Measurements from ENCODE around the gene LCN15. TPM values are rescaled to one million over a fixed set of nuclear protein-coding genes. Genes with fewer than 3 reads are reported as not detected.

The LCN15 gene
- total RNA-seq, 1 experiment from 2014 or later: not detected

GRCh38 chr9:136796238-136796774 lies 32.0 kb upstream of the LCN15 start, which contains the start of gene CCDC183:
CCDC183 (plus strand) TSS chr9:136796338; CDS start chr9:136796398, 60 bp downstream.
- Histone ChIP-seq H3K56ac (ENCODE audit: insufficient read length, low read depth, low read length) (no peak within 1 kb of the TSS), H2BK15ac (ENCODE audit: low read depth, low read length) (no peak within 1 kb of the TSS), H2BK12ac (ENCODE audit: insufficient read length, low read depth, low read length) (no peak within 1 kb of the TSS), H2BK20ac (ENCODE audit: low read depth, low read length, poor library complexity, severe bottlenecking) (no peak within 1 kb of the TSS), H3K23ac (ENCODE audit: insufficient read length, low read depth, low read length) (no peak within 1 kb of the TSS), H3K27me3 (ENCODE audit: insufficient read depth, low read length) (no peaks in the 10 kb centered on the region; the same call in 1 of the 2 replicates), H3K9me3 (ENCODE audit: control insufficient read depth, low read depth, low read length) (no peaks in the 10 kb centered on the region), H2AFZ (ENCODE audit: low read length) (no peak within 1 kb of the TSS), H3K4ac (ENCODE audit: low read depth, low read length) (no peak within 1 kb of the TSS), H3K27ac (ENCODE audit: insufficient read length, low read depth, low read length) (no peak within 1 kb of the TSS), H3K79me1 (ENCODE audit: insufficient read depth, low read depth, low read length, poor library complexity, severe bottlenecking) (no peaks in the 10 kb centered on the region), H3K23me2 (ENCODE audit: insufficient read length, low read depth, low read length, poor library complexity, severe bottlenecking) (peaks cover 15% of the 10 kb centered on the region), H3T11ph (ENCODE audit: low read length) (no peak within 1 kb of the TSS), H4K20me1 (ENCODE audit: control insufficient read depth, insufficient read depth, insufficient read length) (no peaks in the 10 kb centered on the region), H4K5ac (ENCODE audit: insufficient read length, low read depth, low read length) (no peak within 1 kb of the TSS), H3K18ac (ENCODE audit: insufficient read length, low read depth, low read length) (no peak within 1 kb of the TSS), H3K79me2 (ENCODE audit: insufficient read depth, low read length) (no peaks in the 10 kb centered on the region), H2AK5ac (ENCODE audit: insufficient read length, low read length) (no peak within 1 kb of the TSS), H4K91ac (ENCODE audit: insufficient read length, low read depth, low read length) (no peak within 1 kb of the TSS), H2BK120ac (ENCODE audit: low read depth, low read length, poor library complexity, severe bottlenecking) (no peak within 1 kb of the TSS), H3K14ac (ENCODE audit: insufficient read depth, low read length) (no peak within 1 kb of the TSS; the same call in 1 of the 2 replicates), H3K4me2 (ENCODE audit: insufficient read depth, insufficient read length, low read length) (no peak within 1 kb of the TSS), H3K4me1 (ENCODE audit: insufficient read depth, low read length) (no peaks in the 10 kb centered on the region; the same call in 1 of the 2 replicates), H2BK5ac (ENCODE audit: insufficient read length, low read length) (no peak within 1 kb of the TSS), H3K9ac (ENCODE audit: extremely low read depth, insufficient read length, low read length) (no peak within 1 kb of the TSS), H4K8ac (replicated peaks; ENCODE audit: insufficient read length, low read depth, low read length) (no peak within 1 kb of the TSS)
- peaks cover 0 to 8% (median 1%) of the 10 kb centered on the region in 3 experiments; a peak in 3 of 7 replicates for H3K36me3 Mint-ChIP-seq (ENCODE audit: insufficient read depth in 1 of 3, low read depth in 3 of 3)
- no peak for TF ChIP-seq CTCF (conservative IDR thresholded peaks at IDR 0.05)
- no peaks in the 10 kb centered on the region for H3K9me3 Mint-ChIP-seq
- WGBS (ENCODE audit: extremely low coverage, insufficient read length, low lambda C conversion rate): no CpG with 5 or more reads among the region's 5 CpGs
- peaks cover 21 to 34% of the 10 kb centered on the region in 2 experiments for H3K4me1 Mint-ChIP-seq
- peak within 1 kb of the TSS in 1 of 3 experiments; percentile 30; a peak in 2 of 7 replicates for H3K27ac Mint-ChIP-seq
- no peak for DNase-seq
- no peak within 1 kb of the TSS; a peak in 1 of 5 replicates for H3K4me3 Mint-ChIP-seq
- H3K27me3 Mint-ChIP-seq (ENCODE audit: low read depth): peaks cover 36% of the 10 kb centered on the region
